ENCODE results near the gene VRK2. TPM values are rescaled to one million over a fixed set of nuclear protein-coding genes. Genes with fewer than 3 reads are reported as not detected.

The VRK2 gene
- total RNA-seq, 1 experiment from 2014 or later, result 27.6 TPM

- H3K4me3 ChIP-seq (ENCODE audit: low read length), result no peak overlapping the region
- ChIA-PET CTCF (no interaction called here), POLR2A (ENCODE audit: unreplicated experiment) (no interaction called here)
- no peak for DNase-seq
- no TSS peak for BruUV-seq (replicated peaks)
- no peaks in the 10 kb centered on the region for H3K9me2 ChIP-seq (replicated peaks; ENCODE audit: low read length)
- H3K4me2 ChIP-seq (ENCODE audit: low read length), result no peak overlapping the region
- H3K27ac ChIP-seq (ENCODE audit: low read length), result no peak overlapping the region
- H3K9me3 ChIP-seq (ENCODE audit: low read length), result no peaks in the 10 kb centered on the region
- intact Hi-C loops (cut with micrococcal nuclease), result no loop called here
- H3K9ac ChIP-seq (ENCODE audit: low read length), result no peak overlapping the region
- no peaks in the 10 kb centered on the region for H3K79me2 ChIP-seq (ENCODE audit: low read length)
- no peak overlapping the region for H2AFZ ChIP-seq (ENCODE audit: low read length)
- H3K36me3 ChIP-seq (ENCODE audit: low read depth, low read length), result peaks cover 3% of the 10 kb centered on the region
- no peak for ATAC-seq
- H4K20me1 ChIP-seq (ENCODE audit: low read length), result no peaks in the 10 kb centered on the region
- no peaks in the 10 kb centered on the region for H3K27me3 ChIP-seq (ENCODE audit: low read length)
- H3F3A ChIP-seq (ENCODE audit: low read length, unreplicated experiment), result no peaks in the 10 kb centered on the region
- no peak for TF ChIP-seq EZH2 (IDR thresholded peaks at IDR 0.05; ENCODE audit: low read length, unreplicated experiment)
- no peak for TF ChIP-seq CTCF (conservative IDR thresholded peaks at IDR 0.05; ENCODE audit: low read depth, low read length)
- no peak for TF ChIP-seq EZH2phosphoT487 (IDR thresholded peaks at IDR 0.05; ENCODE audit: borderline replicate concordance, low read length)
- H3K4me1 ChIP-seq (ENCODE audit: insufficient read depth, low read length), result peaks cover 28% of the 10 kb centered on the region
These were observed 155.8 kb downstream of the VRK2 start for GRCh38 chr2:58202404-58202803.

- no peak for ATAC-seq
- no peaks in the 10 kb centered on the region for H3K27me3 ChIP-seq (ENCODE audit: low read length)
- no peak overlapping the region for H2AFZ ChIP-seq (ENCODE audit: low read length)
- no peak for DNase-seq
- peaks cover 28% of the 10 kb centered on the region for H3K4me1 ChIP-seq (ENCODE audit: insufficient read depth, low read length)
- POLR2A ChIA-PET (ENCODE audit: unreplicated experiment), result no interaction called here
- no peak overlapping the region for H3K9ac ChIP-seq (ENCODE audit: low read length)
- no peaks in the 10 kb centered on the region for H3K9me2 ChIP-seq (replicated peaks; ENCODE audit: low read length)
- H3K9me3 ChIP-seq (ENCODE audit: low read length), result no peaks in the 10 kb centered on the region
- H3K27ac ChIP-seq (ENCODE audit: low read length), result no peak overlapping the region
- TF ChIP-seq CTCF (conservative IDR thresholded peaks at IDR 0.05; ENCODE audit: low read depth, low read length) (no peak), EZH2 (IDR thresholded peaks at IDR 0.05; ENCODE audit: low read length, unreplicated experiment) (no peak), EZH2phosphoT487 (IDR thresholded peaks at IDR 0.05; ENCODE audit: borderline replicate concordance, low read length) (no peak)
- no peaks in the 10 kb centered on the region for H3K79me2 ChIP-seq (ENCODE audit: low read length)
- no peaks in the 10 kb centered on the region; the same call in 1 of the 2 replicates for H3K36me3 ChIP-seq (ENCODE audit: low read depth, low read length)
- H3K4me3 ChIP-seq (ENCODE audit: low read length), result no peak overlapping the region
- BruUV-seq (replicated peaks), result no TSS peak
- no peaks in the 10 kb centered on the region for H3F3A ChIP-seq (ENCODE audit: low read length, unreplicated experiment)
- H3K4me2 ChIP-seq (ENCODE audit: low read length), result peak overlapping the region; percentile 76; the same call in 1 of the 2 replicates
- H4K20me1 ChIP-seq (ENCODE audit: low read length), result no peaks in the 10 kb centered on the region
- CTCF ChIA-PET, result no interaction called here
- intact Hi-C loops (cut with micrococcal nuclease), result no loop called here
These were observed 156.4 kb downstream of the VRK2 start for GRCh38 chr2:58203018-58203417.

DNA sequence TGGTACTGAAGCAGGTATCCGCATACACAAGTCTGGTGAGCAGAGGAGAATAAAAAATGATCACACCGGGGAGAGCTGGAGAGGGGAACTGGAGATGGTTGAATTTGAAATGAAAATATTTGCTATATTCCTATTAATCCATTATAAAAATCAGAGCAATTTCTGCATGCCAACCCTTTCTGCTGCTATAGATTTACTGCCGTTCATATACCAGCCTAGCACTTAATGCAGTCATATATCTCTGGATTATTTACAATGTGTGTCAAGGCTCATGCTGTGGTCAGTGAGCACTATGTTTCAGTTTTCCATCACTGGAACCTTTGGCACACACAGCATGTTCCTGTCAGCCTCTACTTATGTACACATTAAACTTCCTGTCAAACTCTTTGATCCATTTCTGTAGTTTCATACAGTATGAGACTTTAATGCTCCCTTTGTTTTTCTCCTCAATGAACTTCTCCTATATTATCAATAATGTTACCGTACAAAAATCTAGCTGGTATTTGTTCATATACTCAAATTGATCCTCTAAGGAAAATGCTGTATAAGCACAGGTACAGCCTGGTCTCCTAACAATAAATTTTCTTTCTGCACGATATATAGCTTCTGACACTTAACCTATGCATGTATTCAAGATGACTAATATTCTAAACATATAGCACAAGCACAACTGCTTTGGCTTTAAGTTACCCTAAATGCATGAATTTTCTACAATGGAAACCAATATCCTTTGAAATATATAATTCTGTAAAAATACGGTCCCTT, 157.8 kb downstream of the VRK2 start:
- Histone ChIP-seq H3F3A (ENCODE audit: low read length, unreplicated experiment) (no peaks in the 10 kb centered on the region), H3K4me3 (ENCODE audit: low read length) (peak overlapping the region; percentile 20), H3K27me3 (ENCODE audit: low read length) (no peaks in the 10 kb centered on the region), H3K4me1 (ENCODE audit: insufficient read depth, low read length) (peaks cover 28% of the 10 kb centered on the region), H3K9ac (ENCODE audit: low read length) (no peak overlapping the region), H4K20me1 (ENCODE audit: low read length) (no peaks in the 10 kb centered on the region), H2AFZ (ENCODE audit: low read length) (no peak overlapping the region), H3K4me2 (ENCODE audit: low read length) (peak overlapping the region; percentile 76), H3K36me3 (ENCODE audit: low read depth, low read length) (peaks cover 2% of the 10 kb centered on the region; the same call in 1 of the 2 replicates), H3K27ac (ENCODE audit: low read length) (peak overlapping the region; percentile 73), H3K9me2 (replicated peaks; ENCODE audit: low read length) (no peaks in the 10 kb centered on the region), H3K79me2 (ENCODE audit: low read length) (no peaks in the 10 kb centered on the region), H3K9me3 (ENCODE audit: low read length) (no peaks in the 10 kb centered on the region)
- ATAC-seq (peak; percentile 97), DNase-seq (peak; percentile 83)
- TF ChIP-seq CTCF (conservative IDR thresholded peaks at IDR 0.05; ENCODE audit: low read depth, low read length) (no peak), EZH2 (IDR thresholded peaks at IDR 0.05; ENCODE audit: low read length, unreplicated experiment) (no peak), EZH2phosphoT487 (IDR thresholded peaks at IDR 0.05; ENCODE audit: borderline replicate concordance, low read length) (no peak)
- ChIA-PET CTCF (no interaction called here), POLR2A (ENCODE audit: unreplicated experiment) (interaction anchor here (0.6 kb wide), 1 partner anchor 604 kb away, joined by 3 read pairs; no protein-coding TSS in a partner anchor)
- intact Hi-C loops (cut with micrococcal nuclease), result no loop called here
- no TSS peak for BruUV-seq (replicated peaks)
